Neural progenitor cell (in vitro differentiated cells): ENCODE results near the gene TCHHL1. TPM values are rescaled to one million over a fixed set of nuclear protein-coding genes. Genes with fewer than 3 reads are reported as not detected.

Experiments used
- DNase-seq: peaks from one replicate; pipeline ENCODE4 v3.0.0-alpha.2; 2016; ENCODE audit warnings: low spot score
- H2AFZ ChIP-seq: fragments of 200-600 bp; sonication (generic); replicated peaks from 2 replicates; pipeline ENCODE4 v1.6.1; 2016; ENCODE audit warnings: antibody characterized with exemption
- H3F3A ChIP-seq: fragments of 200-600 bp; sonication (generic); 2 replicates; pipeline ENCODE4 v1.6.1; 2016; ENCODE audit warnings: antibody characterized with exemption, low read depth
- H3K27ac ChIP-seq: fragments of 200-600 bp; sonication (generic); 2 replicates; pipeline ENCODE4 v1.5.1; 2016; ENCODE audit warnings: mild to moderate bottlenecking
- H3K27me3 ChIP-seq: fragments of 200-600 bp; sonication (generic); 2 replicates; pipeline ENCODE4 v1.6.1; 2016; ENCODE audit warnings: mild to moderate bottlenecking, moderate library complexity
- H3K36me3 ChIP-seq: fragments of 200-600 bp; sonication (generic); 2 replicates; pipeline ENCODE4 v1.5.1; 2016
- H3K4me1 ChIP-seq: fragments of 200-600 bp; sonication (generic); 2 replicates; pipeline ENCODE4 v1.6.1; 2016; ENCODE audit warnings: mixed run types
- H3K4me2 ChIP-seq: fragments of 200-600 bp; sonication (generic); 2 replicates; pipeline ENCODE4 v1.6.1; 2016
- H3K4me3 ChIP-seq: fragments of 200-600 bp; sonication (generic); 2 replicates; pipeline ENCODE4 v1.5.1; 2016
- H3K79me2 ChIP-seq: fragments of 200-600 bp; sonication (generic); 2 replicates; pipeline ENCODE4 v1.6.1; 2016; ENCODE audit warnings: low read depth
- H3K9ac ChIP-seq: fragments of 200-600 bp; sonication (generic); 2 replicates; pipeline ENCODE4 v1.6.1; 2016
- H3K9me3 ChIP-seq: fragments of 200-600 bp; sonication (generic); 2 replicates; pipeline ENCODE4 v1.5.1; 2016; ENCODE audit warnings: low read depth
- H4K20me1 ChIP-seq: fragments of 200-600 bp; sonication (generic); 2 replicates; pipeline ENCODE4 v1.6.1; 2016; ENCODE audit warnings: low read depth
- H3K27ac Mint-ChIP-seq: 3 replicates; pipeline ENCODE4 v1.8.0; 2021; ENCODE audit warnings: mixed read lengths
- H3K27me3 Mint-ChIP-seq: 2 replicates; pipeline ENCODE4 v1.8.0; 2022; ENCODE audit warnings: low read depth, mild to moderate bottlenecking, inconsistent platforms, moderate library complexity, mixed read lengths; ENCODE audit not compliant: insufficient read depth
- H3K36me3 Mint-ChIP-seq: 3 replicates; pipeline ENCODE4 v1.8.0; 2021; ENCODE audit warnings: mixed read lengths
- H3K4me1 Mint-ChIP-seq: 3 replicates; pipeline ENCODE4 v1.8.0; 2021; ENCODE audit warnings: mixed read lengths
- H3K4me3 Mint-ChIP-seq: 3 replicates; pipeline ENCODE4 v1.8.0; 2021; ENCODE audit warnings: mild to moderate bottlenecking, moderate library complexity, mixed read lengths
- H3K9me3 Mint-ChIP-seq: 3 replicates; pipeline ENCODE4 v1.8.0; 2020; ENCODE audit warnings: mixed read lengths
- CTCF ChIP-seq: fragments of 200-600 bp; sonication (generic); IDR thresholded peaks from 2 replicates; pipeline ENCODE4 v1.5.1; 2017; ENCODE audit warnings: antibody characterized with exemption, mild to moderate bottlenecking
- EZH2 ChIP-seq: fragments of 200-600 bp; sonication (generic); IDR thresholded peaks from 2 replicates; pipeline ENCODE4 v1.6.1; 2017; ENCODE audit warnings: antibody characterized with exemption, mild to moderate bottlenecking, moderate library complexity
- EZH2phosphoT487 ChIP-seq: fragments of 200-600 bp; sonication (generic); IDR thresholded peaks from 2 replicates; pipeline ENCODE4 v1.6.1; 2017; ENCODE audit warnings: antibody characterized with exemption
- total RNA-seq: library from RNA; depleted of rRNA; stranded (reverse); fragments of >200 nt; gene quantifications from 2 replicates; pipeline ENCODE4 v1.2.3, GENCODE V29; 2015; ENCODE audit warnings: low replicate concordance

The TCHHL1 gene
- total RNA-seq, 1 donor from 2014 or later, result not detected

GRCh38 chr1:152078831-152079441 lies 9.9 kb downstream of the TCHHL1 start:
- H3K36me3 Mint-ChIP-seq, result no peaks in the 10 kb centered on the region
- no peaks in the 10 kb centered on the region for H4K20me1 ChIP-seq
- no peak for DNase-seq
- no peak overlapping the region for H3K9ac ChIP-seq
- H3K36me3 ChIP-seq, result no peaks in the 10 kb centered on the region
- H3F3A ChIP-seq, result no peaks in the 10 kb centered on the region
- H3K4me1 Mint-ChIP-seq, result no peaks in the 10 kb centered on the region
- H3K9me3 ChIP-seq, result peaks cover 3% of the 10 kb centered on the region
- no peak overlapping the region for H3K4me3 ChIP-seq
- no peaks in the 10 kb centered on the region for H3K27me3 ChIP-seq
- H2AFZ ChIP-seq, result no peak overlapping the region
- H3K4me2 ChIP-seq, result no peak overlapping the region
- no peaks in the 10 kb centered on the region for H3K4me1 ChIP-seq
- H3K4me3 Mint-ChIP-seq, result no peak overlapping the region
- TF ChIP-seq EZH2, result no peak
- TF ChIP-seq EZH2phosphoT487, result no peak
- no peak for TF ChIP-seq CTCF
- H3K27ac Mint-ChIP-seq, result no peak overlapping the region
- no peaks in the 10 kb centered on the region for H3K9me3 Mint-ChIP-seq
- H3K27ac ChIP-seq, result no peak overlapping the region
- H3K27me3 Mint-ChIP-seq, result peaks cover 6% of the 10 kb centered on the region
- H3K79me2 ChIP-seq, result no peaks in the 10 kb centered on the region

- no peaks in the 10 kb centered on the region for H3K4me1 Mint-ChIP-seq
- Histone ChIP-seq H3K9ac (no peak overlapping the region), H3K27me3 (no peaks in the 10 kb centered on the region), H3F3A (no peaks in the 10 kb centered on the region), H3K79me2 (no peaks in the 10 kb centered on the region), H3K4me3 (no peak overlapping the region), H4K20me1 (no peaks in the 10 kb centered on the region), H3K36me3 (no peaks in the 10 kb centered on the region), H2AFZ (no peak overlapping the region), H3K4me2 (no peak overlapping the region), H3K27ac (no peak overlapping the region), H3K9me3 (no peaks in the 10 kb centered on the region), H3K4me1 (no peaks in the 10 kb centered on the region)
- H3K36me3 Mint-ChIP-seq, result no peaks in the 10 kb centered on the region
- no peak overlapping the region for H3K27ac Mint-ChIP-seq
- TF ChIP-seq EZH2phosphoT487, result no peak
- H3K9me3 Mint-ChIP-seq, result no peaks in the 10 kb centered on the region
- H3K27me3 Mint-ChIP-seq, result peaks cover 2% of the 10 kb centered on the region
- DNase-seq, result no peak
- no peak overlapping the region for H3K4me3 Mint-ChIP-seq
Observed at GRCh38 chr1:152072311-152072710, 16.6 kb downstream of the TCHHL1 start.

GRCh38 chr1:152071123-152071522 lies 17.7 kb downstream of the TCHHL1 start:
- no peak overlapping the region for H3K9ac ChIP-seq
- no peaks in the 10 kb centered on the region for H4K20me1 ChIP-seq
- H3K27ac ChIP-seq, result no peak overlapping the region
- Mint-ChIP-seq H3K4me3 (no peak overlapping the region), H3K9me3 (no peaks in the 10 kb centered on the region), H3K27ac (no peak overlapping the region), H3K4me1 (no peaks in the 10 kb centered on the region), H3K36me3 (no peaks in the 10 kb centered on the region), H3K27me3 (peaks cover 2% of the 10 kb centered on the region)
- DNase-seq, result no peak
- no peaks in the 10 kb centered on the region for H3K4me1 ChIP-seq
- H3K4me3 ChIP-seq, result no peak overlapping the region
- no peak overlapping the region for H2AFZ ChIP-seq
- no peaks in the 10 kb centered on the region for H3F3A ChIP-seq
- H3K79me2 ChIP-seq, result no peaks in the 10 kb centered on the region
- H3K4me2 ChIP-seq, result no peak overlapping the region
- H3K36me3 ChIP-seq, result no peaks in the 10 kb centered on the region
- TF ChIP-seq EZH2 (no peak), EZH2phosphoT487 (no peak), CTCF (no peak)
- H3K9me3 ChIP-seq, result no peaks in the 10 kb centered on the region
- H3K27me3 ChIP-seq, result no peaks in the 10 kb centered on the region

- no peak overlapping the region for H3K4me2 ChIP-seq
- no peaks in the 10 kb centered on the region for H3K9me3 ChIP-seq
- no peaks in the 10 kb centered on the region for H3K9me3 Mint-ChIP-seq
- no peaks in the 10 kb centered on the region for H4K20me1 ChIP-seq
- H3K79me2 ChIP-seq, result no peaks in the 10 kb centered on the region
- no peak overlapping the region for H3K27ac ChIP-seq
- no peak overlapping the region for H2AFZ ChIP-seq
- H3F3A ChIP-seq, result no peaks in the 10 kb centered on the region
- H3K27ac Mint-ChIP-seq, result no peak overlapping the region
- DNase-seq, result no peak
- H3K36me3 ChIP-seq, result no peaks in the 10 kb centered on the region
- H3K9ac ChIP-seq, result no peak overlapping the region
- H3K27me3 Mint-ChIP-seq, result peaks cover 2% of the 10 kb centered on the region
- H3K4me3 ChIP-seq, result no peak overlapping the region
- no peaks in the 10 kb centered on the region for H3K27me3 ChIP-seq
- H3K4me1 Mint-ChIP-seq, result no peaks in the 10 kb centered on the region
- no peaks in the 10 kb centered on the region for H3K4me1 ChIP-seq
- TF ChIP-seq EZH2phosphoT487 (no peak), EZH2 (no peak), CTCF (no peak)
- no peaks in the 10 kb centered on the region for H3K36me3 Mint-ChIP-seq
- no peak overlapping the region for H3K4me3 Mint-ChIP-seq
Observed at GRCh38 chr1:152067929-152068328, 20.9 kb downstream of the TCHHL1 start.
